GM19351 (cell line): ENCODE data around the gene SRPK2.
A peak's percentile ranks its signal among the peaks of the same experiment; 100 is the strongest.

Experiments used
- ATAC-seq: cut with Tn5 transposase; IDR thresholded peaks from one replicate; pipeline ENCODE4 v1.9.1; 2021; ENCODE audit warnings: mild to moderate bottlenecking, moderate library complexity; ENCODE audit not compliant: unreplicated experiment

SRPK2 gene

DNA sequence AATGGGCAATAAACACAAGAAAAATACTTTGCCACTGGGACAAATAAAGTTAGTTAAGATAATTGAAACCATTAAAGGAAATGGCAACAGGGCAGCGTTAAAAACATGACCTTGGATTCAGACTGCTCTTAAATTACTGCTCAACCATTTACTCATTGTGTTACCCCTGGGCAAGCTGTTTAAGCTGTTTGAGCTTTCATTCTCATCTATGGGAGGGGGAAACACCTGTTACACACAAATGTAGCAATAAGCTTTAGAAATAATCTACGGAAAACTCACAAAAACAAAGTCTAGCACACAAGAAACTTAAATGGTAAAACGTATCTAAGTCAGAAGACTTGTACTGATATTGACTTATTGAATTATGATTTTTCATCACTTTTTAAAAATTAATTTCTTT, 237.6 kb downstream of the SRPK2 start:
- no peak for ATAC-seq

GRCh38 chr7:105149827-105150226, 238.9 kb downstream of the SRPK2 start:
- ATAC-seq, result no peak

GRCh38 chr7:105141068-105141467, 247.7 kb downstream of the SRPK2 start:
- no peak for ATAC-seq

DNA sequence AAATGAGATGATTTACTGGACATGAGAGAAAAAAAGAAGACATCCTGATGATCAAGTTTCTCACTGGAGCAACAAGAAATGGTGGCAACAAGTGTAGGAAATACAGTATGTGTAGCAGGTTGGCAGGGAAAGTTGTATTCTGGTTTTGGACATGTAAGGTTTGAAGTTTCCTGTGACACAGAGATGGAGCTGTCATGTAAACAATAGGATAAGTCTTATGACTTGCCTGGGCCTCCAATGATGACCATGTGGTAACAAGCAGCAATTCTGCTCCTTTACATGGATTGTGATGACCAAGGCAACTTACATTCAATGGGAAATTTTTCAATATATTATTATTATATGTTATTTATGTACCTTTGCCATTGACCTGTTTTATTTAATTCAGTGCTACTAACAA, 249.3 kb downstream of the SRPK2 start:
- no peak for ATAC-seq

DNA sequence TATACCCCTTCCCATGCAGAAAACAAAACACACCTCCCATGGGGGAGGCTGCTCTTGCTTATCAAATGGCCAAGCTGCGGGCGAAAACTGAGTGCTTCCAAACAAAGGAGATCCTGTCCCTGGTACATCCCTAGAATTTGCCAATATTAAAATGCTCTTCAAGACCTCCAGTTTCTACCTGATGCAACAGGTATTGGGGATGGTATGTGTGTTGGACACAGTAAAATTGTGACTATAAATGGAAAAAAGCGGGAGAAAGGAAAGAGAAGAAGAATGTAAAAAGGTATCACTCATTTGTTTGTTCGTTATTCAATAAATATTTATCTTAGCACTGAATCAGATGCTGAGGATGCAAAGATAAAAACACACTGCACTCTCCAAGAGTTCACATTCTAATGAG, 250.8 kb downstream of the SRPK2 start:
- ATAC-seq, result no peak

DNA sequence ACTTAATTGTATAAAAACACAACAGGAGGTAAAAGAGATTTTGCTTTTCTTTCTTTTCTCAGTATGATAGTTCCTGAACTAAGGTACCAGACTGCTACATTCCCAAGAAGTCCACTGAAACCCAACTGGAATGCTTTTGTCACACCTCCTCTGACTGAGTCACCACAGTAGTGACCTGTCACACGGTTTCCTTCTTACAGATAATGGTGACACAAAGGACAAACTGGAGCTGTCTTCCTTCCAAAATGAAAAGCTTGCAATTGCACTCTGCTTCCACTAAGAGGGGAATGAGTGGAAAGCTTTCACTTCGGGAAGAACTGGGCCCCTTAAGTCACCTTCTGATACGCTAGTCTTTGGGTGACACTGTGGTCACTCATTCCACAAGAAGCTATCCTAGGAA, 252.5 kb downstream of the SRPK2 start:
- no peak for ATAC-seq

GRCh38 chr7:105133986-105134655, 254.6 kb downstream of the SRPK2 start:
- no peak for ATAC-seq

- ATAC-seq, result no peak
Observed at GRCh38 chr7:105133358-105133757, 255.4 kb downstream of the SRPK2 start.

- no peak for ATAC-seq
Observed at GRCh38 chr7:105132835-105133234, 255.9 kb downstream of the SRPK2 start.

DNA sequence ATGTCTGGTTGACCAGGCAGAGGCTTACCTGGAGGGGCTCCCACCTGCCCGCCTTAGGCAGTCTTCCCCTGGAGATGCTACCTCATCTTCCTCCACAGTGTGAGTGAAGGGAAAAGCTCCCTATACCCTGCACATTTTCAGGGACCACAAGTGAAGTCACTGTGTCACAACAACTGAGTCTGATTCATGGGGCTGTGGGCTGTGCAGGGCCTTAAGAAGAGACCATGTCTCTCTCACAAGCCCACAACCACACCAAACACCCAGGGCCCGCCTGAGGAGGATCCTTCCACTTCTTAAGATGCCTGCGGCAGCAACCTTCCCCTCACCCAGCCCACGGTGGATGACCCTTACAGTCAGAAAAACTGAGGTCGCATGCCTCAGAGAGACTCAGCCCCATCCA, 256.4 kb downstream of the SRPK2 start:
- ATAC-seq, result no peak

DNA sequence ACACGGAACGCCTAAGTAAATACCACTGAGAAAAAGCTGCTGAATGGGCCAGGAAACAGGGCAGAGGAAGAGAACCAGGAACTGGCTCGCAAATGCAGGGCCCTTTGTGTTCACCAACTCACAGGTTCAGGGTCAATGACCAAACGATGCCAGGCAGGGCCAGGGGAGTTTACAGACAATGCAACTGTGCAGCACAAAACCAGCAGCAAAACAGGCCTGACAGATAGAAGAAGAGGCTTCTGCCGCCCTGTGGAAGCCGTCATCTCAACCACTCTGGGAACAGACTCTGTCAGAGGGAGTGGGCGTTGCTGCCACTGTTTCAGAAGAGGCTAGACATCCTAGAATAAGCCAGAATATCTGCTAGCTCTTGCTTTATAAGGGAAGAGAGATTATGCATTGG, 256.8 kb downstream of the SRPK2 start:
- no peak for ATAC-seq

DNA sequence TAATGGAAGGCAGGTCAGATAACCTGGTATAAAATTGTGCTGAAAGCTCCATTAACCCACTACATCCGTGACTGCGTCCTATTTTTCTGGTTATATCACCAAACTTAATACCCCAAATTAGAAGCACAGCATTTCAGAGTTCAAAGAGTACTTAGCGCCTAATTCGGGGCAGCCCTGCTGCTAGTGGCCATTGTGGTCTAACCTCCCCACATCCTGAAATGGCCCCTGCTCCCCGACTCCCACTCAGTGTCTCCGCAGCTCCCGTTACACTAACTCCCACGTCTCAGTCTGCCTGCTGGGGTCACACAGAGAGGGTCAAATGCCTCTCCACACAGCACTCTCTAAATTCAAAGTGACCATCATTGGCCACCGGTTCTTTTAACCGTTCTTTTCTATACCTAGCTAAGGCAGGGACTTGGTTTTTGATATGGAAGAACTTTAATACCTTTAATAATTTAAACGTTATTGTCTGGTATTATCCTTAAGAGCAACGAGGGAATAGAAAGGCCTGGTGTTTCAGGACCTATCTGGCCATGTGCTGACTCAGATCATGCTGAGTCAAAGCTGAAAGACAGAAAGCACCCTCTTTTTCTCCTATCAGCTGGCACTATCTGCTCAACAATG, 257.6 kb downstream of the SRPK2 start:
- peak; percentile 77 for ATAC-seq

- no peak for ATAC-seq
Observed at GRCh38 chr7:105130580-105130979, 258.1 kb downstream of the SRPK2 start.

GRCh38 chr7:105130048-105130447, 258.7 kb downstream of the SRPK2 start:
- no peak for ATAC-seq

- ATAC-seq, result no peak
Observed at GRCh38 chr7:105127179-105127578, 261.5 kb downstream of the SRPK2 start.

DNA sequence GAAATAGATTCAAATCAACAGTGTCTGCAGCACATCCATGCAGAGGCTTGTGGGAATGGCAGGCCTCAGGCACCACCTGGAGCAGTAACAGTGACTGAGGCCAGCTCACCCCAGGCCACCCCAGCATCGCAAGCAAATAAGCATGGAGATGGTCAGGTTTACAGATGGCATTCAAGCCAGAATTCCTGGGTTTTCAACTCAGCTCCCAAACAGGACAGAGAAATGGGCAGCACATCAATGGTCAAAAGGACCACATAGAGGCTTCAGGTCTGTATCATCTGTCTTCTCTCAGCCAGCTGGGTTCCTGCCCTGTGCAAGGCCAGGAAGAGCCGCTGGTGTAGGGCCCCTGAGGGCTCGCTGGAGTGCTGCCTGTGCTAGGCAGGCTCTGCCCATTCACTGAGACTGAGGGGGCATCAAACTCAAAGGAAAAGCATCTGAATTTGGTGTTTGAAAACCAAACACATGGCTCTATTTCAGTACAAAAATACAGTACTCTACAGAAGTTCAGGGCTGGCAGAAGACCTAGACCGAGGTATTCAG, 262.2 kb downstream of the SRPK2 start:
- ATAC-seq, result no peak

DNA sequence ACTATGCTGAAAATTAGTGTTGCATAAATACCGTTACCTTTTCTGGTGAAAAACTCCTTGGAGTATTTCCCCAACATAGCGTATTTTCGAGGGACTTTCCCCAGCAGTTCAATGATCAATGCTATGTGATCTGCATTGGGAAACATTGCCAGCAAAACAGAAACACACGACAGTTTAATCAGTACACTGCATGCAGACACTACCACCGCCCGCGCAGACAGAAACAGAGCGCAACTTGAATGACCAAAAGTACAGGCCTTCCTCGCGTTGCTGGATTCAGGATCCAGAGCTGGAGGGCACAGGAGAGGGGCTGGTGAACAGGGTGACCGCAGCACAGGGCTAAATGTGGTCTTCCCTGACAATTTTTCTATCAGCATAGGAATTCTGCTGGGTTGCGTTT, 263.0 kb downstream of the SRPK2 start:
- no peak for ATAC-seq

- ATAC-seq, result no peak
Observed at GRCh38 chr7:105122619-105123018, 266.1 kb downstream of the SRPK2 start.

- peak; percentile 56 for ATAC-seq
Observed at GRCh38 chr7:105118612-105119600, 269.8 kb downstream of the SRPK2 start.

GRCh38 chr7:105112440-105113418, 276.0 kb downstream of the SRPK2 start:
- no peak for ATAC-seq
